Diencephalon (tissue), 1 donor: ENCODE measurements around the gene SELE. TPM values are rescaled to one million over a fixed set of nuclear protein-coding genes. Genes with fewer than 3 reads are reported as not detected.

Source experiments
- total RNA-seq: library from RNA; depleted of rRNA; stranded (reverse); fragments of >200 nt; gene quantifications from one replicate; pipeline ENCODE4 v1.2.3, GENCODE V29; 2014

SELE gene, protein sequence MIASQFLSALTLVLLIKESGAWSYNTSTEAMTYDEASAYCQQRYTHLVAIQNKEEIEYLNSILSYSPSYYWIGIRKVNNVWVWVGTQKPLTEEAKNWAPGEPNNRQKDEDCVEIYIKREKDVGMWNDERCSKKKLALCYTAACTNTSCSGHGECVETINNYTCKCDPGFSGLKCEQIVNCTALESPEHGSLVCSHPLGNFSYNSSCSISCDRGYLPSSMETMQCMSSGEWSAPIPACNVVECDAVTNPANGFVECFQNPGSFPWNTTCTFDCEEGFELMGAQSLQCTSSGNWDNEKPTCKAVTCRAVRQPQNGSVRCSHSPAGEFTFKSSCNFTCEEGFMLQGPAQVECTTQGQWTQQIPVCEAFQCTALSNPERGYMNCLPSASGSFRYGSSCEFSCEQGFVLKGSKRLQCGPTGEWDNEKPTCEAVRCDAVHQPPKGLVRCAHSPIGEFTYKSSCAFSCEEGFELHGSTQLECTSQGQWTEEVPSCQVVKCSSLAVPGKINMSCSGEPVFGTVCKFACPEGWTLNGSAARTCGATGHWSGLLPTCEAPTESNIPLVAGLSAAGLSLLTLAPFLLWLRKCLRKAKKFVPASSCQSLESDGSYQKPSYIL
- total RNA-seq: 0.23 TPM

GRCh38 chr1:169733924-169734323, at the start of gene SELE:
Gene SELE, minus strand, starts transcription at chr1:169734079. Its CDS starts 467 bp downstream, at chr1:169733612.

DNA sequence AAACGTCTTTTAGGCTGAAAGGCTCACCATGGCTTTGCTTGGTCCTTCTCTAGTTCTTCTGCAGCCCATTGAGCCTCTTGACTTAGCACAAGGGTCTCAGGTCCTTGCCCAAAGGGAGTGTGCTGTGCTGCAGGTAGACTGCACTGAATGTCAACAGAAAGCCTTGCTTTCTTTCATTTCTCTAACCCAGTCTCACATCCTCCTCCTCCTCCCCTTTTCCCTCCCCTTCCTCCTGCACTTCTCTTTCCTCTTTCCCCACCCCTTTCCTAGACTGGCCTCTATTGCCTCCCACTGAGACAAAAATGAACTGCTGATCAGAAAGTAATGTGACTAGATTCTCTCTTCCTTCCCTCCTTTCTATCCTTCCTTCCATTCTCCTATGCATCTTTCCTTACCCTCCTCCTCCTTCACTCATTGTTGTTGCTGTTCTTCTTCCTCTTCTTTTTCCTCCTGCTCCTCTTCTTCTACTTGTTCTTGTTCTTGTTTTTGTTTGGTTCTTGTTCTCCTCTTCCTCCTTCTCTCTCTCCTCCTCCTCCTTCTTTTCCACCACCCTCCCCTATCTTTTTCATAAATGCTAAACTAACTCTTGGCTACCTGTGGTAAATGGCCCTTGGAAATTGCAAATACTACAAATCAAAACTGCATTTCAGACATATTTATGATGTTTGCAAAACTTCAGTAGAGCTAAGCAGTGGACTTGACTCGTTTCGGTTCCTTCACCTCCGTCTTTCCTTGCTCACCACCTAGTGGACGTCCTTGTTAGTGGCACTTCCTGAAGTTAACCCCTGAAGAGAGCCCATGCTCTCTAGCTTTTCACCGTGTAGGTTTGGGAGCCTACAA, 22.2 kb downstream of the SELE start, which contains the start of gene SELL:
Gene SELL (minus strand): TSS at position 152 of the 840 bp plus-strand sequence. CDS start 122 bp downstream, at position 30.

Other genes starting within 250 kb of the SELE start
- gene SLC19A2, start 248.1 kb downstream of the SELE start, total RNA-seq: 15.0 TPM
- gene F5, start 147.6 kb downstream of the SELE start, total RNA-seq: 0.92 TPM
- gene SELP, start 104.0 kb downstream of the SELE start, total RNA-seq: 0.92 TPM
- 1.4 TPM for gene SELL, start 22.5 kb downstream of the SELE start, total RNA-seq
- gene METTL18, start 60.8 kb upstream of the SELE start, total RNA-seq: 11.5 TPM
- gene SCYL3, start 159.8 kb upstream of the SELE start, total RNA-seq: 8.5 TPM